CD14-positive monocyte (primary cell): ENCODE data around the gene UBAC1. TPM values are rescaled to one million over a fixed set of nuclear protein-coding genes. Genes with fewer than 3 reads are reported as not detected.

Experiments
- DNase-seq, 3 donors: peaks; one replicate each; pipeline ENCODE4 v3.0.0-alpha.2; 2011 to 2022
- H2AFZ ChIP-seq: 2 replicates; pipeline ENCODE4 v1.6.0; 2012; ENCODE audit warnings: mild to moderate bottlenecking, low read depth, low read length, inconsistent platforms; ENCODE audit not compliant: insufficient read depth, poor library complexity, severe bottlenecking
- H3K27ac ChIP-seq, 2 donors: 1 replicate in 1 of 2; 2 replicates in 1 of 2; pipeline ENCODE4 v1.5.1; 2012 to 2013; ENCODE audit warnings: low read length in 2 of 2, control low read depth in 1 of 2, inconsistent platforms in 1 of 2, low read depth in 1 of 2, mild to moderate bottlenecking in 1 of 2
- H3K27me3 ChIP-seq, 2 donors: one replicate each; pipeline versions ENCODE4 v1.6.0 to v1.6.1; 2011 to 2013; ENCODE audit warnings: low read length in 2 of 2; ENCODE audit not compliant: control insufficient read depth in 2 of 2, insufficient read depth in 2 of 2
- H3K36me3 ChIP-seq, 2 donors: replicated peaks in 1 of 2; 1 replicate in 1 of 2; 2 replicates in 1 of 2; pipeline versions ENCODE4 v1.5.1 to v1.6.1; 2012 to 2013; ENCODE audit warnings: low read length in 2 of 2, control low read depth in 1 of 2, inconsistent platforms in 1 of 2, mild to moderate bottlenecking in 1 of 2; ENCODE audit not compliant: insufficient read depth in 2 of 2, control insufficient read depth in 1 of 2
- H3K4me1 ChIP-seq, 2 donors: 1 replicate in 1 of 2; 2 replicates in 1 of 2; pipeline versions ENCODE4 v1.5.1 to v1.6.1; 2012 to 2013; ENCODE audit warnings: low read length in 2 of 2, control low read depth in 1 of 2, inconsistent platforms in 1 of 2, mild to moderate bottlenecking in 1 of 2, moderate library complexity in 1 of 2; ENCODE audit not compliant: insufficient read depth in 2 of 2, control insufficient read depth in 1 of 2
- H3K4me2 ChIP-seq: replicated peaks from 2 replicates; pipeline ENCODE3; 2012; ENCODE audit warnings: low read length, moderate library complexity, mild to moderate bottlenecking; ENCODE audit not compliant: poor library complexity, severe bottlenecking; ENCODE audit errors: extremely low read depth
- H3K4me3 ChIP-seq, 3 experiments: fragments of 200-600 bp in 1 of 3; sonication (generic) in 1 of 3; replicated peaks in 1 of 3; 1 replicate in 2 of 3; 2 replicates in 1 of 3; pipeline ENCODE4 v1.5.1; 2011 to 2013; ENCODE audit warnings: low read length in 3 of 3, mild to moderate bottlenecking in 3 of 3, control low read depth in 2 of 3, low read depth in 2 of 3, inconsistent platforms in 1 of 3, moderate library complexity in 1 of 3
- H3K79me2 ChIP-seq: 2 replicates; pipeline ENCODE4 v1.6.0; 2012; ENCODE audit warnings: mild to moderate bottlenecking, control low read depth, inconsistent platforms, low read length, moderate library complexity; ENCODE audit not compliant: insufficient read depth
- H3K9ac ChIP-seq: 2 replicates; pipeline ENCODE4 v1.6.0; 2017; ENCODE audit warnings: low read length, mild to moderate bottlenecking; ENCODE audit not compliant: insufficient read depth, poor library complexity, severe bottlenecking
- H3K9me3 ChIP-seq, 2 donors: replicated peaks in 1 of 2; 1 replicate in 1 of 2; 2 replicates in 1 of 2; pipeline versions ENCODE4 v1.5.1 to v1.6.1; 2012 to 2013; ENCODE audit warnings: low read length in 2 of 2, control low read depth in 1 of 2; ENCODE audit not compliant: control insufficient read depth in 1 of 2, insufficient read depth in 1 of 2
- H4K20me1 ChIP-seq: 2 replicates; pipeline ENCODE4 v1.6.0; 2012; ENCODE audit warnings: mild to moderate bottlenecking, low read length, control low read depth, moderate library complexity; ENCODE audit not compliant: insufficient read depth
- H3K27ac Mint-ChIP-seq, 7 donors: one replicate each; pipeline ENCODE4 v1.8.0; 2020; ENCODE audit warnings: mild to moderate bottlenecking in 7 of 7, mixed read lengths in 7 of 7, moderate library complexity in 6 of 7, inconsistent platforms in 2 of 7
- H3K27me3 Mint-ChIP-seq, 3 donors: one replicate each; pipeline ENCODE4 v1.8.0; 2021 to 2022; ENCODE audit warnings: low read depth in 3 of 3, mild to moderate bottlenecking in 3 of 3, mixed read lengths in 3 of 3, moderate library complexity in 3 of 3, inconsistent platforms in 1 of 3
- H3K36me3 Mint-ChIP-seq, 2 donors: one replicate each; pipeline ENCODE4 v1.8.0; 2020; ENCODE audit warnings: mixed read lengths in 2 of 2, inconsistent platforms in 1 of 2, mild to moderate bottlenecking in 1 of 2
- H3K4me1 Mint-ChIP-seq: one replicate; pipeline ENCODE4 v1.8.0; 2020; ENCODE audit warnings: mild to moderate bottlenecking, mixed read lengths
- H3K4me3 Mint-ChIP-seq, 2 donors: one replicate each; pipeline ENCODE4 v1.8.0; 2020; ENCODE audit warnings: mild to moderate bottlenecking in 2 of 2, mixed read lengths in 2 of 2, moderate library complexity in 1 of 2
- H3K9me3 Mint-ChIP-seq, 7 donors: one replicate each; pipeline ENCODE4 v1.8.0; 2020 to 2022; ENCODE audit warnings: mixed read lengths in 7 of 7, mild to moderate bottlenecking in 6 of 7, moderate library complexity in 6 of 7, inconsistent platforms in 2 of 7
- CTCF ChIP-seq: fragments of 200-600 bp; IDR thresholded peaks from one replicate; pipeline ENCODE4 v1.8.0; 2022; ENCODE audit warnings: antibody characterized with exemption, mild to moderate bottlenecking
- WGBS: methylation state at CpG from one replicate; pipeline ENCODE4 v1.1.5; 2013; ENCODE audit warnings: missing lambda C conversion rate; ENCODE audit not compliant: insufficient coverage; 5-methylcytosine and 5-hydroxymethylcytosine counted together
- intact Hi-C, 2 donors: fragments of 100-400 bp; cut with micrococcal nuclease; formaldehyde crosslinking; loops; one replicate each; pipeline versions ENCODE4 v1.15.0 to v1.15.1; 2023
- polyA plus RNA-seq, 3 donors: library from polyadenylated mRNA; depleted of rRNA in 1 of 3; unstranded in 2 of 3; stranded (reverse) in 1 of 3; fragments of 300-500 nt in 2 of 3; fragments of >200 nt in 1 of 3; fragmentation: Illumina TruSeq in 2 of 3; gene quantifications; 1 replicate in 2 of 3; 2 replicates in 1 of 3; pipeline ENCODE4 v1.2.3, GENCODE V29; 2012 to 2021

UBAC1 gene
- polyA plus RNA-seq, 3 donors = 35.8 to 63.1 (median 52.5) TPM

- no peaks in the 10 kb centered on the region for H3K36me3 Mint-ChIP-seq
- peaks cover 0 to 12% of the 10 kb centered on the region in 2 donors for H3K27me3 ChIP-seq
- 53% methylated on average over 8 of the region's 13 CpGs for WGBS
- H3K27me3 Mint-ChIP-seq = peaks cover 0 to 18% (median 16%) of the 10 kb centered on the region in 3 donors
- H3K9me3 Mint-ChIP-seq = peaks cover 0 to 2% (median 0%) of the 10 kb centered on the region in 7 donors
- no peak overlapping the region for H3K27ac Mint-ChIP-seq
- H3K4me2 ChIP-seq = no peak overlapping the region
- no peaks in the 10 kb centered on the region for H3K79me2 ChIP-seq
- H3K4me3 Mint-ChIP-seq = no peak overlapping the region
- peaks cover 23 to 34% of the 10 kb centered on the region in 2 donors for H3K4me1 ChIP-seq
- no peak for TF ChIP-seq CTCF
- H2AFZ ChIP-seq = no peak overlapping the region
- H3K4me1 Mint-ChIP-seq = peaks cover 22% of the 10 kb centered on the region
- intact Hi-C loops = no loop called here
- no peaks in the 10 kb centered on the region for H4K20me1 ChIP-seq
- H3K9ac ChIP-seq = no peak overlapping the region
- no peak overlapping the region for H3K4me3 ChIP-seq
- no peak overlapping the region for H3K27ac ChIP-seq
- no peak for DNase-seq
- H3K9me3 ChIP-seq = no peaks in the 10 kb centered on the region
- no peaks in the 10 kb centered on the region for H3K36me3 ChIP-seq
Measured at GRCh38 chr9:135976531-135976930, 15.4 kb upstream of the UBAC1 start.

- intact Hi-C loops = no loop called here
- Mint-ChIP-seq H3K27me3 (peaks cover 0 to 18% (median 16%) of the 10 kb centered on the region in 3 donors), H3K27ac (peak overlapping the region in 1 of 7 donors; percentile 22), H3K36me3 (no peaks in the 10 kb centered on the region), H3K4me1 (peaks cover 22% of the 10 kb centered on the region), H3K9me3 (peaks cover 0 to 2% (median 0%) of the 10 kb centered on the region in 7 donors), H3K4me3 (no peak overlapping the region)
- H3K9ac ChIP-seq = no peak overlapping the region
- H3K36me3 ChIP-seq = no peaks in the 10 kb centered on the region
- 80% methylated on average over 6 of the region's 10 CpGs for WGBS
- DNase-seq = no peak
- H3K79me2 ChIP-seq = no peaks in the 10 kb centered on the region
- no peak overlapping the region for H2AFZ ChIP-seq
- no peaks in the 10 kb centered on the region for H3K9me3 ChIP-seq
- TF ChIP-seq CTCF = no peak
- H3K4me2 ChIP-seq = no peak overlapping the region
- H3K4me1 ChIP-seq = peaks cover 23 to 34% of the 10 kb centered on the region in 2 donors
- no peaks in the 10 kb centered on the region for H4K20me1 ChIP-seq
- H3K27ac ChIP-seq = no peak overlapping the region
- H3K4me3 ChIP-seq = no peak overlapping the region
- H3K27me3 ChIP-seq = peaks cover 0 to 12% of the 10 kb centered on the region in 2 donors
Measured at GRCh38 chr9:135975834-135976233, 14.7 kb upstream of the UBAC1 start.
